Fibroblast of pulmonary artery (primary cell): Measurements from ENCODE around the gene PAX6.

Experiments used
- DNase-seq: peaks from one replicate; pipeline ENCODE4 v3.0.0-alpha.2; 2010; ENCODE audit warnings: low read depth
- H3K4me3 ChIP-seq: replicated peaks from 2 replicates; pipeline ENCODE4 v1.5.1; 2011; ENCODE audit warnings: low read depth, mild to moderate bottlenecking, control low read depth, low read length, moderate library complexity
- CTCF ChIP-seq: IDR thresholded peaks from 2 replicates; pipeline ENCODE4 v1.5.1; 2011; ENCODE audit warnings: mild to moderate bottlenecking, control low read depth, low read length, inconsistent platforms; ENCODE audit errors: missing control alignments

PAX6 gene

GRCh38 chr11:31804312-31805036 is 6.6 kb downstream of the PAX6 start:
- DNase-seq = no peak
- no peak overlapping the region for H3K4me3 ChIP-seq
- no peak for TF ChIP-seq CTCF

- no peak for DNase-seq
- no peak for TF ChIP-seq CTCF
- no peak overlapping the region for H3K4me3 ChIP-seq
Observed at GRCh38 chr11:31803813-31804311, 7.3 kb downstream of the PAX6 start.

GRCh38 chr11:31802990-31803812 is 7.9 kb downstream of the PAX6 start:
- no peak for TF ChIP-seq CTCF
- no peak overlapping the region for H3K4me3 ChIP-seq
- DNase-seq = no peak

- DNase-seq = no peak
- no peak overlapping the region for H3K4me3 ChIP-seq
- TF ChIP-seq CTCF = no peak
Observed at GRCh38 chr11:31802609-31802989, 8.5 kb downstream of the PAX6 start.

- TF ChIP-seq CTCF = no peak
- H3K4me3 ChIP-seq = no peak overlapping the region
- no peak for DNase-seq
Observed at GRCh38 chr11:31802000-31802551, 9.0 kb downstream of the PAX6 start.

- H3K4me3 ChIP-seq = no peak overlapping the region
- no peak for DNase-seq
- no peak for TF ChIP-seq CTCF
Observed at GRCh38 chr11:31801298-31801702, 9.8 kb downstream of the PAX6 start.
